Measurements from ENCODE around the gene PDX1. TPM values are rescaled to one million over a fixed set of nuclear protein-coding genes. Genes with fewer than 3 reads are reported as not detected.

Gene PDX1
- total and polyA plus RNA-seq, 2 donors: 0.05 TPM; not detected in 1

GRCh38 chr13:27972478-27972820 is 52.6 kb downstream of the PDX1 start:
- Histone ChIP-seq H3K4me3 (ENCODE audit: low read length in 2 of 2) (no peak overlapping the region), H3K27ac (ENCODE audit: low read depth in 1 of 2, low read length in 1 of 2) (no peak overlapping the region), H3K9me3 (ENCODE audit: control insufficient read depth in 2 of 2, insufficient read depth in 1 of 2, low read length in 1 of 2) (peaks cover 0 to 2% of the 10 kb centered on the region in 2 donors), H3K27me3 (ENCODE audit: control insufficient read depth in 2 of 2, insufficient read depth in 1 of 2, low read length in 1 of 2) (peaks cover 95 to 100% of the 10 kb centered on the region in 2 donors), H3K4me1 (ENCODE audit: control insufficient read depth in 2 of 2, insufficient read depth in 2 of 2, low read length in 2 of 2) (no peaks in the 10 kb centered on the region), H3K36me3 (ENCODE audit: control insufficient read depth in 2 of 2, insufficient read depth in 2 of 2, low read length in 1 of 2) (no peaks in the 10 kb centered on the region)
- no peak for DNase-seq (ENCODE audit: low read depth in 6 of 9, low spot score in 9 of 9)
- 79% methylated on average over 2 of the region's 2 CpGs for WGBS

DNA sequence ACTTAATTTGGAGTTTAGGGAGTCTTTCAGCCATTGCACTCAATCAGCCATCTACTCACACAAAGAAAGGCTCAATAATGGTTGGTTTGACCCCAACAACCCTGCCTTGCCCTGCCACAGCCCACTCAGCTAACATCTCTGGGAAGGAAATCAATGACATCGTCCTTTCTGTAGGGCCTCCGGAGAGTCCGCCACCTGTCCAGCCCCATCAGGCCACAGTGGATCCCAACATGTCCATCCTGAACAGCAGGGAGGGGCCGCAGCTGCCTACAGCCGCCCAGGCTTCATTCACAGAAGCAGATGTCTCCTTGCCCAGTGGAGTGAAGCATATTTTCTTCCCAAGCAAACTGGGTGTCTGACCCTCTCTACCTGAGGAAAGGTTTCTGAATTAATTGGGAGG is 53.5 kb downstream of the PDX1 start:
- no peak for DNase-seq (ENCODE audit: low read depth in 6 of 9, low spot score in 9 of 9)
- H3K27ac ChIP-seq (ENCODE audit: low read depth in 1 of 2, low read length in 1 of 2): no peak overlapping the region
- H3K4me3 ChIP-seq (ENCODE audit: low read length in 2 of 2): no peak overlapping the region
- whole genome bisulfite sequencing: 42% methylated on average over 5 of the region's 5 CpGs
- H3K9me3 ChIP-seq (ENCODE audit: control insufficient read depth in 2 of 2, insufficient read depth in 1 of 2, low read length in 1 of 2): peaks cover 0 to 2% of the 10 kb centered on the region in 2 donors
- H3K36me3 ChIP-seq (ENCODE audit: control insufficient read depth in 2 of 2, insufficient read depth in 2 of 2, low read length in 1 of 2): no peaks in the 10 kb centered on the region
- H3K27me3 ChIP-seq (ENCODE audit: control insufficient read depth in 2 of 2, insufficient read depth in 1 of 2, low read length in 1 of 2): peaks cover 95 to 100% of the 10 kb centered on the region in 2 donors
- no peaks in the 10 kb centered on the region for H3K4me1 ChIP-seq (ENCODE audit: control insufficient read depth in 2 of 2, insufficient read depth in 2 of 2, low read length in 2 of 2)

DNA sequence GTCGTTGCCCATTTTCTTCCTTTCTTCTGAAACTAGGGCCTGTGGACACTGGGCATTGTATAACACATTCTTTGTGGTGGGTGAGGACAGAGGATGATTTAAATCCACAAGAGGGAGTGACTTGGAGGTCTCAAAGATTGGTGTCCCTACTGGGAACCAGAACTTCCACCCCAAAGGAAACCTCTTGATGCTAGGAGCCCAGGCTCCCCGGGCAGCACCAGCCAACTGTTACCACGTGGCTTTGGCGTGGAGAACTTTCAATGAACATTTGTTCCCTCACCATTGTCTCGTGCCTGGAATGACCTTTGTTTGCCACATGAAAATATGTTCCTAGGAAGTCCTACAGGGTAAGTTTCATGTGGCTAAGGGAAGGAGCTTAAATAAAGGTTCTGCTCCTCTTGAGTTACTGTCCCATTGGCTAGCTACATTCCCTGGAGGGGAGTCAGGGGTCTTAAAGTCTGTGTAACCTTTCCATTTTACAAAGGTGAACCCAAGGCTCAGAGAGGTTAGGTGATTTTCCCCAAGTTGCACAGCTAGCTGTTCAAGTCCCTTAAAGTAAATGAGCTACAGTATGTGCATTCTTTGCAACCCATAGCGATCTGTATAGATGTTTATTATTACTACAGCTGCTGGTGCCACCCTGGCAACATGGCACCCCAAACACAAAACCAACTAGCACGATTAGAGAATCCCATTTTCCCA is 54.3 kb downstream of the PDX1 start:
- WGBS: 13% methylated on average over 7 of the region's 7 CpGs
- H3K4me1 ChIP-seq (ENCODE audit: control insufficient read depth in 2 of 2, insufficient read depth in 2 of 2, low read length in 2 of 2): no peaks in the 10 kb centered on the region
- no peaks in the 10 kb centered on the region for H3K36me3 ChIP-seq (ENCODE audit: control insufficient read depth in 2 of 2, insufficient read depth in 2 of 2, low read length in 1 of 2)
- H3K27me3 ChIP-seq (ENCODE audit: control insufficient read depth in 2 of 2, insufficient read depth in 1 of 2, low read length in 1 of 2): peaks cover 95 to 100% of the 10 kb centered on the region in 2 donors
- H3K9me3 ChIP-seq (ENCODE audit: control insufficient read depth in 2 of 2, insufficient read depth in 1 of 2, low read length in 1 of 2): peaks cover 0 to 2% of the 10 kb centered on the region in 2 donors
- no peak overlapping the region for H3K27ac ChIP-seq (ENCODE audit: low read depth in 1 of 2, low read length in 1 of 2)
- DNase-seq (ENCODE audit: low read depth in 6 of 9, low spot score in 9 of 9): no peak
- no peak overlapping the region for H3K4me3 ChIP-seq (ENCODE audit: low read length in 2 of 2)

Other genes starting within 250 kb of the PDX1 start
- 0.19 TPM for gene GSX1, start 127.5 kb upstream of the PDX1 start, total RNA-seq
- gene GSX1, start 127.5 kb upstream of the PDX1 start, polyA plus RNA-seq: 0.37 TPM
- 0.09 TPM for gene CDX2, start 49.3 kb downstream of the PDX1 start, total RNA-seq
- 0.64 TPM for gene CDX2, start 49.3 kb downstream of the PDX1 start, polyA plus RNA-seq
- 0.38 TPM for gene URAD, start 68.7 kb downstream of the PDX1 start, total RNA-seq
- 0.39 TPM for gene URAD, start 68.7 kb downstream of the PDX1 start, polyA plus RNA-seq
- 11.6 TPM for gene FLT3, start 180.6 kb downstream of the PDX1 start, total RNA-seq
- gene FLT3, start 180.6 kb downstream of the PDX1 start, polyA plus RNA-seq: 8.3 TPM
- 22.1 TPM for gene PAN3, start 218.5 kb downstream of the PDX1 start, total RNA-seq
- 46.1 TPM for gene PAN3, start 218.5 kb downstream of the PDX1 start, polyA plus RNA-seq

Data from thymus (tissue), 11 donors.